Measurements from ENCODE around the gene STARD13. TPM values are rescaled to one million over a fixed set of nuclear protein-coding genes. Genes with fewer than 3 reads are reported as not detected.

Gene STARD13
- total RNA-seq, 6 donors from 2014 or later = 43.6 to 76.5 (median 63.7) TPM

DNA sequence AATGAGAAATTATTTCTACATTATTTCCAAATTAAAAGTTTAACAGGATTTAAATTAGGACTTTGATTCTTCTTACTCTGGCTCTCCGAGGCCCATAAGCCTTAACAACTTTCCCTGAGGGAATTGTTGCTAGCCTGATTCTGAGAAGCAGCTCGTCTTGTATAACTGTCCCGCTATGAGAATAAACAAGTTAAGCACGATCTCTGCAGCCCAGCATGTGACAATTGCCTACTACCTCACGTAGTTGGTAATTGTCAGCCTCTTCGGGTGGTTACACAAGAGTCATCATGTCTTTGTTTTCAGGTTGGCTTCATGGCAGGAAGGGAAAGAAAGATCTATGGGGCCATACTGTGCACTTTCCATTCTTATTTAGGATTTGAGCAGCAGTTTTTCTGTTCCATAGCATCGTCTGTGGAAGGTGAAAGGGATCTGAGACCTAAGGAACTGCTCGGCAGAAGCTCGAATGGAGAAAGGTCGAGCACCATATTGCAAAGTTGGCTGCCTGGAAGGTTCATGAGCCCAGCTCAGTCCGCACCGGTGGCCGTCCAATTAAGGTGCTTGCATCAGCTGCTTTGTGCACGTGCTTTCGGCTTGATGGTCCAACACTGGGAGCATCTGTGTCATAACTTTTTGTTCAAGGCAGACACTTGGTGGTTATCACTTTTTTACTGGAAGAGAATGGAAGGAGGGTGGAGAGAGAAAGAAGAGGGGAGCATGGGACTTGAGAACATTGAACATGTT is 1.8 kb upstream of the STARD13 start:
- peak in 1 of 2 donors; percentile 25 for DNase-seq

DNA sequence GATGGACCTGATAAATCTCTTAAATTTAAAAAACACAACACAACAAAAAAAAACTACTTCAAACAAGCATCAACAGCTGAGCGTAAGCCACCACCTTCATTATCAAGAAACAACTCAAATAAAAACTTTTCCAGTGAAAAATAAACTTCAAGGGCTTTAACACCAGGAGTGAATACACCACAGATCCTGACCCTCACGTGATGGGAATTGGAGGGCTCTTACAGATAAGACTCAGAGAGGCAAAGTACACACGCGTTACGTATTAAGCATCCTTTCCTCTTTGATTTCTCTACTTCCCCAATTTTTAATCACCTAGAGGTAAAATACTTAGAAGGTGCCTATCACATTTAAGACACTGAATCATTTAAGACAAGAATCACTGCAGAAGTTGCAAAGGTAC is 573 bp upstream of the STARD13 start:
- TF ChIP-seq POLR2AphosphoS5 (IDR thresholded peaks at IDR 0.05) (no peak), POLR2A (IDR thresholded peaks at IDR 0.05) (no peak), EP300 (IDR thresholded peaks at IDR 0.05) (no peak)
- TF ChIP-seq, protein P1, sequence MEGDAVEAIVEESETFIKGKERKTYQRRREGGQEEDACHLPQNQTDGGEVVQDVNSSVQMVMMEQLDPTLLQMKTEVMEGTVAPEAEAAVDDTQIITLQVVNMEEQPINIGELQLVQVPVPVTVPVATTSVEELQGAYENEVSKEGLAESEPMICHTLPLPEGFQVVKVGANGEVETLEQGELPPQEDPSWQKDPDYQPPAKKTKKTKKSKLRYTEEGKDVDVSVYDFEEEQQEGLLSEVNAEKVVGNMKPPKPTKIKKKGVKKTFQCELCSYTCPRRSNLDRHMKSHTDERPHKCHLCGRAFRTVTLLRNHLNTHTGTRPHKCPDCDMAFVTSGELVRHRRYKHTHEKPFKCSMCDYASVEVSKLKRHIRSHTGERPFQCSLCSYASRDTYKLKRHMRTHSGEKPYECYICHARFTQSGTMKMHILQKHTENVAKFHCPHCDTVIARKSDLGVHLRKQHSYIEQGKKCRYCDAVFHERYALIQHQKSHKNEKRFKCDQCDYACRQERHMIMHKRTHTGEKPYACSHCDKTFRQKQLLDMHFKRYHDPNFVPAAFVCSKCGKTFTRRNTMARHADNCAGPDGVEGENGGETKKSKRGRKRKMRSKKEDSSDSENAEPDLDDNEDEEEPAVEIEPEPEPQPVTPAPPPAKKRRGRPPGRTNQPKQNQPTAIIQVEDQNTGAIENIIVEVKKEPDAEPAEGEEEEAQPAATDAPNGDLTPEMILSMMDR (IDR thresholded peaks at IDR 0.05) = no peak
- 18 to 21% methylated on average over 5 of the region's 5 CpGs for WGBS, 2 donors
- Histone ChIP-seq H3K4me3 (peak overlapping the region in 3 of 4 donors; percentile 57 to 69 (median 60)), H3K36me3 (no peaks in the 10 kb centered on the region), H3K9me3 (no peaks in the 10 kb centered on the region), H3K4me1 (peaks cover 0 to 43% (median 18%) of the 10 kb centered on the region in 4 donors), H3K27ac (peak overlapping the region; percentile 88 to 96 (median 91)), H3K27me3 (no peaks in the 10 kb centered on the region)
- ATAC-seq (ENCODE audit: low FRiP score in 2 of 2) = peak in 1 of 2 donors; percentile 45
- peak in 1 of 2 donors; percentile 49 for DNase-seq

More for the DNA sequence above, 1.8 kb upstream of the STARD13 start:
- peaks cover 0 to 31% (median 13%) of the 10 kb centered on the region in 4 donors for H3K4me1 ChIP-seq
- ATAC-seq (ENCODE audit: low FRiP score in 2 of 2) = no peak
- no peak overlapping the region for H3K4me3 ChIP-seq
- H3K9me3 ChIP-seq = no peaks in the 10 kb centered on the region
- TF ChIP-seq POLR2AphosphoS5 (IDR thresholded peaks at IDR 0.05) = no peak
- no peak for TF ChIP-seq POLR2A (IDR thresholded peaks at IDR 0.05)
- no peaks in the 10 kb centered on the region for H3K27me3 ChIP-seq
- peak overlapping the region in 2 of 4 donors; percentile 88 to 92 for H3K27ac ChIP-seq
- 89 to 90% methylated on average over 15 of the region's 15 CpGs for WGBS, 2 donors
- no peaks in the 10 kb centered on the region for H3K36me3 ChIP-seq

DNA sequence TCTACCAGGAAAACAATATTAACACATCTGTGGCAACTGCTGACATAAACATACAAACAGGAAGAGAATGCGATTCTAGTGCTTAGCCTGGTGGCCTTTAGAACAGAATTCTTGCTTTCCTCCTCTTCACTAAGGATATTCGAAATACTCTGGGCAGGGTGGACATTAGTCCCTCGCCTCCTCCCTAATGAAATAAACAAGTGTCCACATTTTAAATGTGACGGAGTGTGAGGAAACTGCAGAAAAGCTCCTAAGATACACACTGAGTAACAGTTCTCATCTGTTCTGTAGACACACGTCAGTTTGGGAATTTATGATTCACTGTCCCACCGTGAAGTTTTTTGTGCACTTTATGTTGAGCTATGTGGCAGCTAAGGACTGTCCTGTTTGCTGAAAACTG is 639 bp downstream of the STARD13 start:
- no peaks in the 10 kb centered on the region for H3K9me3 ChIP-seq
- H3K4me3 ChIP-seq = peak overlapping the region; percentile 57 to 69 (median 62)
- H3K4me1 ChIP-seq = peaks cover 12 to 46% (median 26%) of the 10 kb centered on the region in 4 donors
- no peak for DNase-seq
- H3K27me3 ChIP-seq = no peaks in the 10 kb centered on the region
- TF ChIP-seq, protein P1 (IDR thresholded peaks at IDR 0.05) = no peak
- TF ChIP-seq POLR2AphosphoS5 (IDR thresholded peaks at IDR 0.05) = no peak
- TF ChIP-seq EP300 (IDR thresholded peaks at IDR 0.05) = peak in 2 of 4 donors; percentile 6 to 9
- TF ChIP-seq POLR2A (IDR thresholded peaks at IDR 0.05) = no peak
- 8 to 9% methylated on average over 6 of the region's 6 CpGs for WGBS, 2 donors
- H3K27ac ChIP-seq = peak overlapping the region; percentile 88 to 96 (median 91)
- no peaks in the 10 kb centered on the region for H3K36me3 ChIP-seq
- peak; percentile 9 to 48 for ATAC-seq (ENCODE audit: low FRiP score in 2 of 2)

- TF ChIP-seq, protein P1 (IDR thresholded peaks at IDR 0.05) = no peak
- TF ChIP-seq POLR2A (IDR thresholded peaks at IDR 0.05) (peak in 1 of 4 donors; percentile 12), EP300 (IDR thresholded peaks at IDR 0.05) (peak in 2 of 4 donors; percentile 74 to 94), POLR2AphosphoS5 (IDR thresholded peaks at IDR 0.05) (peak in 1 of 2 donors; percentile 44)
- peaks cover 18 to 53% (median 32%) of the 10 kb centered on the region in 4 donors for H3K4me1 ChIP-seq
- DNase-seq (no peak), ATAC-seq (ENCODE audit: low FRiP score in 2 of 2) (peak in 1 of 2 donors; percentile 30)
- H3K27ac ChIP-seq = peak overlapping the region; percentile 88 to 96 (median 91)
- WGBS, 2 donors = 3 to 4% methylated on average over 1 of the region's 1 CpG
- H3K27me3 ChIP-seq = no peaks in the 10 kb centered on the region
- peak overlapping the region; percentile 9 to 69 (median 58) for H3K4me3 ChIP-seq
- no peaks in the 10 kb centered on the region for H3K36me3 ChIP-seq
- no peaks in the 10 kb centered on the region for H3K9me3 ChIP-seq
Measured at GRCh38 chr13:33284031-33284430, 1.5 kb downstream of the STARD13 start.

DNA sequence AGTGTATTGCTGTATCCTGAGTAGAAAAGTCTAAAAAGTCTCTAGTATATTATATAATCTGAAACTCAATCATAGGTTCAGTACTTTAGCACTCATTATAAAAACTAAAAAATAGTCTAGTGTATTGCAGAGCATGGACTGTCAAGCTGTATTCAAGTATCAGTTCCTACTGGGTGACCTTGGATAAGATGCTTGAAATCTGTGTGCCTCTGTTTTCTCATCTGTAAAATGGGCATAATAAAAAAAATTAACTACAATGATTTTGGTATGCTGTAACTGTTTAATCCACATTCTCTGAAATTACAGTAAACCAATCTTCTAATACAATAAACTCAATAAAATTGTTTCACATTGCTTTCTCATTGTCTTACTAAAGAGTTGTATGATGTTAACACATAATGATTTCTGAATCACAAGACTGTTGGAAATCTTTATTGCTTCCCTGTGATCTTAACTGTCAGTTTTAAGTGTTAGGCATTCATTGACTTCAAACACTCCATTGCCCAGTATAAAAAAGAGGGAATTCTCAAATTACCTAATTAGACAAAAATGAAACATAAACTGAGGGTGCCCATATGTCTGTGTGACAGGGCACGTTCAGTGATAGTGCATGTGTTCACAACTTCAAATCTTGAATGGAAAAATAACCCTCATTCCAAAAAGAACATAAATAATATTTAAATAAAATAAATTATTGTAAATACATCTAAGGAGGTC is 2.2 kb downstream of the STARD13 start:
- DNase-seq (no peak), ATAC-seq (ENCODE audit: low FRiP score in 2 of 2) (no peak)
- Histone ChIP-seq H3K4me1 (peaks cover 18 to 59% (median 35%) of the 10 kb centered on the region in 4 donors), H3K4me3 (peak overlapping the region in 3 of 4 donors; percentile 57 to 69 (median 60)), H3K9me3 (no peaks in the 10 kb centered on the region), H3K36me3 (no peaks in the 10 kb centered on the region), H3K27me3 (no peaks in the 10 kb centered on the region), H3K27ac (peak overlapping the region; percentile 48 to 96 (median 90))
- WGBS, 2 donors = 31 to 59% methylated on average over 1 of the region's 1 CpG
- TF ChIP-seq, protein P1 (IDR thresholded peaks at IDR 0.05) = no peak
- TF ChIP-seq EP300 (IDR thresholded peaks at IDR 0.05) (no peak), POLR2AphosphoS5 (IDR thresholded peaks at IDR 0.05) (no peak), POLR2A (IDR thresholded peaks at IDR 0.05) (no peak)
